MV-4-11 (cell line): ENCODE data around the gene GLOD4.
"Not testable (repeated sequence)": the region's sequence is repeated elsewhere in the genome, so short reads cannot be mapped to it uniquely, and the experiment has no call there.

Experiments used
- DNase-seq: peaks from one replicate; lab custom pipeline; 2025; lab: John Stamatoyannopoulos, UW

The GLOD4 gene

GRCh38 chr17:802901-803881 is 21.1 kb upstream of the GLOD4 start:
- no peak for DNase-seq

GRCh38 chr17:802481-802880 is 20.4 kb upstream of the GLOD4 start:
- no peak for DNase-seq

DNA sequence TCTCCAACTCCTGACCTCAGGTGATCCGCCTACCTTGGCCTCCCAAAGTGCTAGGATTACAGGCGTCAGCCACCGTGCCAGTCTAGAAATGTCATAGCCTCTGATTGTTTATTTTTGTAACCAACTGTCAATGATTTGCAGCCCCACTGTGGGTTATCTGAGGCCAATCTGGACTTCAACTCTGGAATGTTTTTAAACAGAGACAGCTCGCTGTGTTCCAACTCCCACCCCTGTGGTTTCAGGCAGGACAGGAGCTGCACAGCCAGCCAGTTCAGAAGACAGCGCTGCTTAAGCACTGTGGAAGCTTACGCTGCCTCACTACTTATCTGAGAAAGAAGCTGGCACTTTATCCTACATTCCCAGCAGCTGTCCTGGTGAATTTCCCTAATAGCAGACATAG is 19.6 kb upstream of the GLOD4 start:
- no peak for DNase-seq

- DNase-seq, result no peak
Measured at GRCh38 chr17:800446-801242, 18.6 kb upstream of the GLOD4 start.

DNA sequence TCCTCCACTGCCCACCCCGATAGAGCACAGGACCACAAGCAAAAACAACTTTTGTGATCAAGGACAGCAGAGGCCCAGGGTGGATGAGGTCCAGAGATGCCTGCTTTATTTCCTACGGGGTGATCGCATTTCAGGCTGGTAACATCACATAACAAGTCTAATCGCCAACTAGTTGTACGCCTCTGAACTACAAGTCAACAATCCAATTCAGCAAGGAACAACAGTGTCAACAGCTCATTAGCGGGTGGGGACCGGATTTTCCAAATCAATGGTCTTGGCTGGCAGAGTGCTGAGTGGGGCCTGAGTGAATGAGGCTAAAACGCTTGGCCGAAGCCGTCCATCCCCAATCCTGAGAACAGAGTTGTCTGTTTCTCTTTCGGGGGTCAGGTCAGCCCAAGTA is 17.2 kb upstream of the GLOD4 start:
- DNase-seq, result no peak

DNA sequence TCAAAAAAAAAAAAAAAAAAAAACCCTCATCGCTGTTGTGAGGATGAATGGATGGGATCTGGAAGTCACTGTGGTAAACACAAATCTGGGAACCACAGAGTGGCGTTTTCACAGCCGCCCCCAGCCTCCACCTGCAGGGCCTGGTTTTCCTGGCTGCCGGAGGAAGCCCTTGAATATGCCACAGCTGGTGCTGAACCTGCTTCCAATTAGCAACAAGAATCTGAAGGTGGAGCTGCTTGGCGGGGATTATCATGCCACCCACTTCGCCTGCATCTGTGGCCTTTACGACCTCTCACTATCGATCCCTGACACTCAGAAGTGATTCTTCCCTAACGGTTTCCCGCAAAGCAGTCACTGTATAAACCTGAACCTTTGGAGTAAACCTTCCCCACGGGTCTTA is 16.2 kb upstream of the GLOD4 start:
- DNase-seq, result no peak

GRCh38 chr17:797236-797840 is 15.3 kb upstream of the GLOD4 start:
- DNase-seq, result no peak

DNA sequence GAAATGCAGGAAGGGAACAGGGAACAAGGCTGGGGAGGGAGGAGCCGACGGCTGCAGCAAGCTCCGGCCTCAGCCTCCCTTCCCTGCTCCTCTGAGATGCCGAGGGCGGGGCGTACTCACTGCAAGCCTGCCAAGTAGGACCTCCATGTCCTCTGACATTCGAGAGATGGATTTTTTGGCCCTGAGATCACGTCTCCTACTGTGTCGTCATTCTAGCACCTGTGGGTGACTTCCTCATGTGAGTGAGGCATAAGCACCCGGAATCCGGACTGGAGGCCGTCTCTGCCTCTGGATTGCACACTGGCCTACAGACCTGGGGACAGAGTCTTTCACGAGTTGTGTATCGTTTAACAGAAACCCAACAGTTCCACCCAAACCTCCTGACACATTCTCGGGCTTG is 14.5 kb upstream of the GLOD4 start:
- no peak for DNase-seq

DNA sequence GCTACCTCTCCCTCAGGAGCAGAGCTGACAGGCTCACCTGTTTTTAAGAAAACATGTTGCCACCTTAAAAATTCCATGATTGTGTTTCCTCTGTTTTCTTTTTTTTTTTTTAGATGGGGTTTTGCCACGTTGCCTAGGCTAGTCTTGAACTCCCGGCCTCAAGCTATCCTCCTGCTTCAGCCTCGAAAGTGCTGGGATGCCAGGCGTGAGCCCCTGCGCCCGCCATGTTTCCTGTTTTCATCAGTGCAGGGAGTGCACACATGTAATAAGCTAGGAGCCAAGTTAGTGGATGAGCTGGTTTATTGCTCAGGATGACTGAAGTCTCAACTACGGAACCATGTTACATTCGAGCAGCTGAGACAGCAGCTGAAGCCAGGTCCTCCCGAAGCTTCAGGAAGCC is 13.6 kb upstream of the GLOD4 start:
- DNase-seq, result no peak

GRCh38 chr17:795276-795675 is 13.2 kb upstream of the GLOD4 start:
- DNase-seq, result no peak

GRCh38 chr17:794876-795275 is 12.8 kb upstream of the GLOD4 start:
- peak; percentile 48 for DNase-seq

GRCh38 chr17:792277-792676 is 10.2 kb upstream of the GLOD4 start:
- no peak for DNase-seq

DNA sequence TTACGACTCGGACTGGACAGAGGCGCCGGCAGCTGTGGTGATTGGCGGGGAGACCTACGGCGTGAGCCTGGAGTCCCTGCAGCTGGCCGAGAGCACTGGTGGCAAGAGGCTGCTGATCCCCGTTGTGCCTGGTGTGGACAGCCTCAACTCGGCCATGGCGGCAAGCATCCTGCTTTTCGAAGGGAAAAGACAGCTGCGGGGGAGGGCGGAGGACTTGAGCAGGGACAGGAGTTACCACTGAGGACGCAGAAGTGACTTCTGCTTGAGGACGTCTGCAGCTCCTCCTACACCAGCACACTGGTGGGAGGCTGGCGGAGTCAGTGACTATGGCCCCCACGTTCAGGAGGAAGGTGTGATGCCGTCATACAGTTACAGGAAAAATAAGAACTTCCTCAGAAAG is 9.7 kb upstream of the GLOD4 start:
- DNase-seq, result no peak

DNA sequence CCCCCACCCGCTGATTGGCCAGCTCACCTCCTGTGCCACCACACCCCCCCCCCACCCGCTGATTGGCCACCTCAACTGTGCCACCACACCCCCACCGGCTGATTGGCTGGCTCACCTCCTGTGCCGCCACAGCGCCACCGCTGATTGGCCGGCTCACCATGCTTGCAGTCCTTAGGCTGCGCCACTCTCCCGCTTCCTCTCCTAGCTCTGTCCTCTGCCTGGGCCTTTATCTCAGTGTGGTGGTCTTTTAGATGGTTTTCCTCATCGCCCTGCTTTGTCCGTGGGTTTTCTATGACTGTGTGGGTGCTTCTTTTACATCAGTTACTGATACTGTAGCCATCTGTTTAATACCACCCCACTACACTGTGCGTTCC is 8.8 kb upstream of the GLOD4 start:
- not testable (repeated sequence) for DNase-seq

- not testable (repeated sequence) for DNase-seq
Measured at GRCh38 chr17:789931-790873, 8.1 kb upstream of the GLOD4 start.

DNA sequence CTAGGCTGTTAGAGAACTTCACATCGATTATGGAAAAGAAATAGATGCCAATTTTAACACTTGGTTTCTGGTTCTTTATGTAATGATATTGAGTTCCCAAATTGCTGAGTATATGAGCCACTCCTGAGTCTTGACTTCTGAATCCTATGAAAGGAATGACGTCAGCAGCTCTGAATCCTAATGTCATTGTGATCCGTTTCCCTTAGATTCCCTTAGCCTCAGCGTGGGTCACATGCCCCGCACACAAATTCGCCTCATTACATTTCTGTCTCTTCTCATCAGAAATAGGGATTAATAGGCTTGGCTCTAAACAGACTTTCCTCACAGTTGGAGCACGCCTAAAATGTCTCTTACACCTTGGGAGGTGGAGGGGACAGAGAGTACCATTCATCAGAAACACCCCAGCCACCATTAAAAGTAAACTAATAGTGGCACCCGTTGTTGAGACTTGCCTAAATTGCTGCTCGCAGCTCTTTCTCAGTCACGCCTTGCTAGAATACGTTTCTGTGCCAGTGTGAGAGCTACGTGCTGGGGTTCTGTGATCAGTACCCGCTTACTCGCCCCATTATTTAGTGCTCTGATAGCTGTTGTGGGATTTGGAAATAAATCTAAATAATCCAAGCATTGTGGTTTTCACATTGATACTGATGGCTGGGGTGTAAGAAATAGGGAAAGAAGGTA is 7.2 kb upstream of the GLOD4 start:
- no peak for DNase-seq

DNA sequence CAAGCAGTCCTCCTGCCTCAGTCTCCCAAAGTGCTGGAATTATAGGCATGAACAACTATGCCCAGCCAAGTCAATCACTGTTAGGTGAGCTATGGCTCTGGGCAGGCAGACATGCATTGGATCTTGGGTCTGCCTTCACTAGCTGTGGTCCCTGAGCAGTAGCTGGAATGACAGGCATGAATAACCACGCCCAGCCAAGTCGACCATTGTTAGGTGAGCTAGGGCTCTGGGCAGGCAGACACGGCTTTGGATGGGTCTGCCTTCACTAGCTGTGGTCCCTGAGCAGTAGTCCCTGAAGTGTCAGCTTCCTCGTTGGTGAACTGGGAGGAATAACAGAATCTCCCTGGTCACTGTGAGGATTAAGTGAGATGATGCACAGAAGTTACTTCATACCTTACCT is 6.5 kb upstream of the GLOD4 start:
- DNase-seq, result no peak

- no peak for DNase-seq
Measured at GRCh38 chr17:787641-788221, 5.7 kb upstream of the GLOD4 start.

DNA sequence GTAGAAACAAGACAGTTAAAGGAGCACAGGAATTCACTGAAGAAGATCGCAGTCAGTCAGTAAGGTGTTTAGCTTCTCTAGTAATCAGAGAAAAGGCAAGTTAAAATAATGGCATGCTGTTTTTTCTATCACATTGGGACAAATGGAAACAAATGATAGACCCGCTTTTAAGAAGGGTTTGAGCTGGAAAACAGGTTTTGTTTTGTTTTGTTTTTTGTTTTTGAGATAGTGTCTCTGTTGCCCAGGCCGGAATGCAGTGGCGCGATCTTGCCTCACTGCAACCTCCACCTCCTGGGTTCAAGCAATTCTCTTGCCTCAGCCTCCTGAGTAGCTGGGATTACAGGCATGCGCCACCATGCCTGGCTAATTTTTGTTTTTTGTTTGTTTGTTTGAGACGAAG is 3.8 kb upstream of the GLOD4 start:
- DNase-seq, result not testable (repeated sequence)

GRCh38 chr17:784143-784542 is 2.1 kb upstream of the GLOD4 start:
- DNase-seq, result no peak

DNA sequence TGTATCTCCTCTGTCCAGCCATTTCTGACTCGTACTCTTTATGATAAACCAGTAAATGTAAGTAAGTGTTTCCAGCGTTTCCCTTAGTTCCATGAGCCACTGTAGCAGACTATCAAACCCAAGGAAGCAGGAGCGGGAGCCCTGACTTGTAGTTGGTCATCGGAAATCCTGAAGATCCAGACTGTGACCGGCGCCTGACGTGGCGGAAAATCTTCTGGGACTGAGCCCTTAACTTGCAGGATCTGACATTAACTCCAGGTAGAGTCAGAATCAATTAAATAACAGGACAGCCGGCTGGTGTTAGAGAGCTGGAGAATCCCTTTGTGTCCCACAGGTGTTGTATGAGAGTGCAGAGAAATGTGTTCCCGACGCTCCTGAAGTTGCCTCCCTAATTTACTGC is 4.0 kb downstream of the GLOD4 start:
- no peak for DNase-seq
